Naive thymus-derived CD4-positive, alpha-beta T cell (primary cell): ENCODE data around the gene EXOG. TPM values are rescaled to one million over a fixed set of nuclear protein-coding genes. Genes with fewer than 3 reads are reported as not detected.
A peak's percentile ranks its signal among the peaks of the same experiment; 100 is the strongest.

Experiments
- ATAC-seq: fragments of 150-1000 bp; cut with Tn5 transposase; 2 replicates; pipeline ENCODE4 v1.10.0; 2021; ENCODE audit warnings: mild to moderate bottlenecking, moderate library complexity
- CTCF ChIA-PET: fragments of 350-600 bp; sonication (Branson Sonifier 250); formaldehyde crosslinking; loops from one replicate; lab custom pipeline; 2021; ENCODE audit warnings: antibody characterized with exemption; lab: Charles Lee
- POLR2A ChIA-PET: fragments of 350-600 bp; sonication (Branson Sonifier 250); formaldehyde crosslinking; loops from one replicate; lab custom pipeline; 2021; ENCODE audit warnings: antibody characterized with exemption, inconsistent platforms; lab: Charles Lee
- DNase-seq, 9 donors: peaks; one replicate each; pipeline versions ENCODE4 v3.0.0 to v3.0.0-alpha.2; 2020 to 2022; ENCODE audit warnings: mixed read lengths in 1 of 9
- H3K27ac ChIP-seq: one replicate; pipeline ENCODE4 v1.7.0; 2013; ENCODE audit warnings: mild to moderate bottlenecking, low read depth, low read length, moderate library complexity
- H3K27me3 ChIP-seq, 2 donors: one replicate each; pipeline ENCODE4 v1.7.0; 2013; ENCODE audit warnings: low read length in 2 of 2, mild to moderate bottlenecking in 2 of 2, moderate library complexity in 2 of 2; ENCODE audit not compliant: control insufficient read depth in 2 of 2, insufficient read depth in 2 of 2
- H3K36me3 ChIP-seq, 3 experiments: 1 replicate in 2 of 3; 2 replicates in 1 of 3; pipeline ENCODE4 v1.7.0; 2013; ENCODE audit warnings: low read length in 3 of 3, mild to moderate bottlenecking in 3 of 3, moderate library complexity in 1 of 3; ENCODE audit not compliant: insufficient read depth in 3 of 3, control insufficient read depth in 2 of 3
- H3K4me1 ChIP-seq, 2 donors: one replicate each; pipeline ENCODE4 v1.7.0; 2013; ENCODE audit warnings: low read length in 2 of 2, mild to moderate bottlenecking in 2 of 2, moderate library complexity in 1 of 2; ENCODE audit not compliant: control insufficient read depth in 2 of 2, insufficient read depth in 2 of 2
- H3K4me3 ChIP-seq: 2 replicates; pipeline ENCODE4 v1.7.0; 2013; ENCODE audit warnings: mild to moderate bottlenecking, low read length
- H3K9me3 ChIP-seq, 3 experiments: 1 replicate in 2 of 3; 2 replicates in 1 of 3; pipeline ENCODE4 v1.7.0; 2013; ENCODE audit warnings: low read length in 3 of 3; ENCODE audit not compliant: control insufficient read depth in 2 of 3
- H3K27ac Mint-ChIP-seq, 9 donors: one replicate each; pipeline ENCODE4 v1.8.0; 2020 to 2022; ENCODE audit warnings: mixed read lengths in 9 of 9, mild to moderate bottlenecking in 8 of 9, moderate library complexity in 5 of 9, inconsistent platforms in 2 of 9
- H3K27me3 Mint-ChIP-seq, 5 donors: one replicate each; pipeline ENCODE4 v1.8.0; 2021 to 2022; ENCODE audit warnings: mixed read lengths in 5 of 5, mild to moderate bottlenecking in 1 of 5
- H3K36me3 Mint-ChIP-seq, 5 donors: one replicate each; pipeline ENCODE4 v1.8.0; 2020 to 2022; ENCODE audit warnings: mixed read lengths in 5 of 5, mild to moderate bottlenecking in 3 of 5, inconsistent platforms in 1 of 5
- H3K4me1 Mint-ChIP-seq, 7 donors: one replicate each; pipeline ENCODE4 v1.8.0; 2020 to 2022; ENCODE audit warnings: mixed read lengths in 7 of 7, mild to moderate bottlenecking in 3 of 7, inconsistent platforms in 1 of 7
- H3K4me3 Mint-ChIP-seq, 10 donors: one replicate each; pipeline ENCODE4 v1.8.0; 2020 to 2022; ENCODE audit warnings: mild to moderate bottlenecking in 10 of 10, mixed read lengths in 10 of 10, moderate library complexity in 6 of 10, inconsistent platforms in 2 of 10
- H3K9me3 Mint-ChIP-seq, 11 donors: one replicate each; pipeline ENCODE4 v1.8.0; 2020 to 2022; ENCODE audit warnings: mixed read lengths in 11 of 11, mild to moderate bottlenecking in 4 of 11, inconsistent platforms in 1 of 11, moderate library complexity in 1 of 11
- intact Hi-C, 2 donors: fragments of 100-400 bp; cut with micrococcal nuclease; formaldehyde crosslinking; loops; one replicate each; pipeline ENCODE4 v1.15.1; 2023
- polyA plus RNA-seq, 2 donors: library from polyadenylated mRNA; unstranded; fragments of 300-500 nt; fragmentation: Illumina TruSeq; gene quantifications; one replicate each; pipeline ENCODE4 v1.2.3, GENCODE V29; 2021
- total RNA-seq, 6 experiments: library from RNA in 5 of 6; stranded (reverse) in 5 of 6; gene quantifications; 1 replicate in 5 of 6; 2 replicates in 1 of 6; pipeline ENCODE4 v1.2.3 and lab custom pipeline; 2021 to 2026

Gene EXOG
- total and polyA plus RNA-seq, 7 experiments from 2014 or later = 6.1 to 31.0 (median 20.7) TPM

DNA sequence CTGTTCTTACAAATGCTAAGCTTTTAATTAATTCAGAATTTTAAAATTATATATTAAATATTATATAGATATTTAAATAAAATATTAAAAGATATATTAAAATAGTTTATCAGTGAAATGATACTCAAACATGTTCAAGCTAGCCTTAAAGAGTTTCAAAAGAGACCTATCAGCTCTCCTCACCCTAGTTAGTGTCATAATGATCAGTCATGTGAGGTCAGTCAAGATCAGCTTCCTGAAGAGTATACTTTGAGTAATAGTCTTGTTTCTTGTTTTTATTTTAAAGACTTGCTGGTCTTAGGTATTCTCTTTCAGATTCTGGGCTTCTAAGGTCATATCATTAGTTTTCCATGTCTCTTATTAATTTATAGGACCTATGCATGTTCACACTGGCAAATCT is 14.5 kb downstream of the EXOG start:
- no peaks in the 10 kb centered on the region for H3K27me3 ChIP-seq
- ChIA-PET POLR2A (interaction anchor here (1.5 kb wide), 1 partner anchor 10 kb away, joined by 3 read pairs; no protein-coding TSS in a partner anchor), CTCF (interaction anchor here (0.6 to 1.4 kb wide), 4 partner anchors 10 to 597 kb away, joined by 3 to 6 read pairs (median 3); no protein-coding TSS in a partner anchor)
- no peaks in the 10 kb centered on the region for H3K9me3 Mint-ChIP-seq
- no peaks in the 10 kb centered on the region for H3K9me3 ChIP-seq
- H3K4me1 Mint-ChIP-seq = peaks cover 0 to 2% (median 0%) of the 10 kb centered on the region in 7 donors
- H3K27ac Mint-ChIP-seq = peak overlapping the region in 2 of 9 donors; percentile 22 to 25
- peaks cover 0 to 35% (median 0%) of the 10 kb centered on the region in 3 experiments for H3K36me3 ChIP-seq
- intact Hi-C loops = no loop called here
- H3K4me3 Mint-ChIP-seq = no peak overlapping the region
- no peak for DNase-seq
- no peak overlapping the region for H3K27ac ChIP-seq
- H3K4me1 ChIP-seq = no peaks in the 10 kb centered on the region
- no peak overlapping the region for H3K4me3 ChIP-seq
- H3K36me3 Mint-ChIP-seq = peaks cover 13 to 41% (median 28%) of the 10 kb centered on the region in 5 donors
- no peaks in the 10 kb centered on the region for H3K27me3 Mint-ChIP-seq
- ATAC-seq = no peak

GRCh38 chr3:38511546-38511945 is 15.4 kb downstream of the EXOG start:
- POLR2A ChIA-PET = no interaction called here
- intact Hi-C loops = no loop called here
- ATAC-seq = no peak

GRCh38 chr3:38515367-38515766 is 19.2 kb downstream of the EXOG start:
- ChIA-PET POLR2A (no interaction called here), CTCF (interaction anchor here (1.1 to 1.9 kb wide), 2 partner anchors 12 to 19 kb away, joined by 3 to 7 read pairs; partner anchors contain the start of gene EXOG)
- H3K27me3 ChIP-seq = no peaks in the 10 kb centered on the region
- H3K36me3 ChIP-seq = peaks cover 0 to 20% (median 0%) of the 10 kb centered on the region in 3 experiments
- peaks cover 5 to 37% (median 21%) of the 10 kb centered on the region in 5 donors for H3K36me3 Mint-ChIP-seq
- H3K27ac Mint-ChIP-seq = no peak overlapping the region
- H3K4me1 Mint-ChIP-seq = peaks cover 11 to 26% (median 21%) of the 10 kb centered on the region in 7 donors
- no peak overlapping the region for H3K4me3 Mint-ChIP-seq
- H3K27me3 Mint-ChIP-seq = no peaks in the 10 kb centered on the region
- H3K27ac ChIP-seq = no peak overlapping the region
- H3K4me3 ChIP-seq = no peak overlapping the region
- H3K9me3 Mint-ChIP-seq = no peaks in the 10 kb centered on the region
- intact Hi-C loops = no loop called here
- no peak for DNase-seq
- ATAC-seq = no peak
- H3K4me1 ChIP-seq = peaks cover 17 to 19% of the 10 kb centered on the region in 2 donors
- H3K9me3 ChIP-seq = no peaks in the 10 kb centered on the region

More at GRCh38 chr3:38511546-38511945, 15.4 kb downstream of the EXOG start:
- Histone ChIP-seq H3K4me1 (no peaks in the 10 kb centered on the region), H3K4me3 (no peak overlapping the region), H3K27me3 (no peaks in the 10 kb centered on the region), H3K9me3 (no peaks in the 10 kb centered on the region), H3K36me3 (peaks cover 0 to 32% (median 0%) of the 10 kb centered on the region in 3 experiments), H3K27ac (no peak overlapping the region)
- H3K27me3 Mint-ChIP-seq = no peaks in the 10 kb centered on the region
- H3K27ac Mint-ChIP-seq = no peak overlapping the region
- no peaks in the 10 kb centered on the region for H3K9me3 Mint-ChIP-seq
- H3K4me3 Mint-ChIP-seq = no peak overlapping the region
- CTCF ChIA-PET = interaction anchor here (0.9 to 1.2 kb wide), 2 partner anchors 10 to 488 kb away, joined by 3 to 5 read pairs; no protein-coding TSS in a partner anchor
- peaks cover 0 to 2% (median 0%) of the 10 kb centered on the region in 7 donors for H3K4me1 Mint-ChIP-seq
- DNase-seq = no peak
- H3K36me3 Mint-ChIP-seq = peaks cover 13 to 48% (median 29%) of the 10 kb centered on the region in 5 donors

- H3K27me3 Mint-ChIP-seq = no peaks in the 10 kb centered on the region
- intact Hi-C loops = no loop called here
Observed at GRCh38 chr3:38516669-38517068, 20.5 kb downstream of the EXOG start.

DNA sequence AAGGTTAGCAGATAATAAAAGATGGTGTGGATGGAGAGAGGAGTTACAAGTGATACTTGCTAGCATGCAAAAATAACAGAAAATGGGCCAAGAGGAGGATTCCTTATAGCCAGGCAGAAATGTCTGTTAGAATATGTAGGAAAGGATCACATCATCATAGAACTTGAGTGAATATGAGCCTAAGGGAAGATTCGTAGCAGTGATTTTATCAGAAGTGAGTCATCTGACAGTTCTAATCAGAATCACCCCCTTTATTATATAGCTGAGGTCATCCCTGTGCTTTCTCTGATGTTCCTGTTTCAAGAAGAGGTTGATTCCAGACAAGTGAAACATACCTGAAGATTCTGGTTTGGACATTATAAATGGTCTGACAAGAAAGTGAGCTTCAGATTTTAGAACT is 22.9 kb downstream of the EXOG start:
- H3K27ac ChIP-seq = no peak overlapping the region
- H3K9me3 ChIP-seq = no peaks in the 10 kb centered on the region
- Mint-ChIP-seq H3K4me3 (peak overlapping the region in 8 of 10 donors; percentile 6 to 80 (median 24)), H3K27me3 (no peaks in the 10 kb centered on the region), H3K36me3 (peaks cover 5 to 38% (median 18%) of the 10 kb centered on the region in 5 donors), H3K9me3 (no peaks in the 10 kb centered on the region), H3K27ac (peak overlapping the region; percentile 71 to 92 (median 83)), H3K4me1 (peaks cover 12 to 40% (median 35%) of the 10 kb centered on the region in 7 donors)
- DNase-seq = no peak
- no peak for ATAC-seq
- intact Hi-C loops = no loop called here
- CTCF ChIA-PET = interaction anchor here (0.6 to 2.0 kb wide), 5 partner anchors 23 to 596 kb away, joined by 3 to 7 read pairs (median 3); partner anchors contain the start of gene EXOG
- peaks cover 0 to 14% (median 0%) of the 10 kb centered on the region in 3 experiments for H3K36me3 ChIP-seq
- no peaks in the 10 kb centered on the region for H3K27me3 ChIP-seq
- no peak overlapping the region for H3K4me3 ChIP-seq
- POLR2A ChIA-PET = interaction anchor here (0.6 to 0.7 kb wide), 2 partner anchors 22 to 555 kb away, joined by 3 read pairs; no protein-coding TSS in a partner anchor
- H3K4me1 ChIP-seq = peaks cover 21 to 30% of the 10 kb centered on the region in 2 donors

More at GRCh38 chr3:38516669-38517068, 20.5 kb downstream of the EXOG start:
- Histone ChIP-seq H3K4me1 (peaks cover 21 to 30% of the 10 kb centered on the region in 2 donors), H3K36me3 (peaks cover 0 to 19% (median 0%) of the 10 kb centered on the region in 3 experiments), H3K27ac (no peak overlapping the region), H3K4me3 (no peak overlapping the region), H3K27me3 (no peaks in the 10 kb centered on the region), H3K9me3 (no peaks in the 10 kb centered on the region)
- CTCF ChIA-PET = no interaction called here
- POLR2A ChIA-PET = no interaction called here
- Mint-ChIP-seq H3K4me3 (no peak overlapping the region), H3K4me1 (peaks cover 12 to 39% (median 34%) of the 10 kb centered on the region in 7 donors), H3K27ac (peak overlapping the region in 2 of 9 donors; percentile 14 to 92), H3K9me3 (no peaks in the 10 kb centered on the region), H3K36me3 (peaks cover 5 to 34% (median 21%) of the 10 kb centered on the region in 5 donors)
- DNase-seq = no peak
- ATAC-seq = no peak

DNA sequence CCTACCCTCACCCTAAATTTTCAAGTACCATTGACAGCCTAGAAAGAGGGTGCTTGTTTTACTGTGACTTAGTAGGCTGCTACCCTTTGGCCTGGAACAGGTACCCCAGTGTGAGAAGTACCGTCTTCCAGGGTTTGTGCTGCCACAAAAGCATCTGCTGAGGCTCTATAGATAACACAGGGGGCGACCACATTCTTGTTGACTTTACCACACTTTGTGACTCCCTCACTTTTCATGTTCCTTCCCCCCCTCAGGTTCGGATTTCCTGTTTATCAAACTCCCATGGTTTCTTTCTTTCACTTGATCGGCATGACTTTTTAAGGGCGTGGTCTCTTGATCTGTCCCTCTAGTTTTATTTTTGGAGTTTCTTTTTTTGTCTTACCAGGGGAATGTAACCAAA is 23.5 kb downstream of the EXOG start:
- peaks cover 0 to 16% (median 0%) of the 10 kb centered on the region in 3 experiments for H3K36me3 ChIP-seq
- H3K4me3 Mint-ChIP-seq = peak overlapping the region; percentile 5 to 84 (median 68)
- no peaks in the 10 kb centered on the region for H3K27me3 Mint-ChIP-seq
- peak overlapping the region; percentile 71 to 92 (median 84) for H3K27ac Mint-ChIP-seq
- peaks cover 12 to 40% (median 35%) of the 10 kb centered on the region in 7 donors for H3K4me1 Mint-ChIP-seq
- ATAC-seq = peak; percentile 79
- ChIA-PET POLR2A (interaction anchor here (0.7 to 0.9 kb wide), 2 partner anchors 23 to 382 kb away, joined by 3 read pairs; no protein-coding TSS in a partner anchor), CTCF (interaction anchor here (0.9 to 3.0 kb wide), 6 partner anchors 17 to 136 kb away, joined by 3 to 28 read pairs (median 6); partner anchors contain the start of gene EXOG)
- H3K9me3 Mint-ChIP-seq = no peaks in the 10 kb centered on the region
- H3K4me1 ChIP-seq = peaks cover 21 to 30% of the 10 kb centered on the region in 2 donors
- H3K9me3 ChIP-seq = no peaks in the 10 kb centered on the region
- intact Hi-C loops = loop anchor here (2.0 to 10.0 kb wide), 4 partner anchors 325 to 773 kb away; no protein-coding TSS in a partner anchor
- H3K36me3 Mint-ChIP-seq = peaks cover 8 to 40% (median 18%) of the 10 kb centered on the region in 5 donors
- H3K27me3 ChIP-seq = no peaks in the 10 kb centered on the region
- H3K4me3 ChIP-seq = peak overlapping the region; percentile 14
- DNase-seq = peak in 7 of 9 donors; percentile 51 to 72 (median 59)
- no peak overlapping the region for H3K27ac ChIP-seq
